GM18505 (cell line): ENCODE data around the gene SLC25A23.

Source experiments
- ATAC-seq: cut with Tn5 transposase; IDR thresholded peaks from one replicate; pipeline ENCODE4 v1.9.1; 2021; ENCODE audit not compliant: unreplicated experiment
- POLR2A ChIP-seq: IDR thresholded peaks from 4 replicates; pipeline ENCODE4 v1.6.1; 2011; ENCODE audit warnings: borderline replicate concordance; ENCODE audit not compliant: insufficient read depth, insufficient read length; ENCODE audit errors: extremely low read depth

The SLC25A23 gene

GRCh38 chr19:6491802-6492592, 32.4 kb upstream of the SLC25A23 start:
- ATAC-seq: no peak
- no peak for TF ChIP-seq POLR2A

DNA sequence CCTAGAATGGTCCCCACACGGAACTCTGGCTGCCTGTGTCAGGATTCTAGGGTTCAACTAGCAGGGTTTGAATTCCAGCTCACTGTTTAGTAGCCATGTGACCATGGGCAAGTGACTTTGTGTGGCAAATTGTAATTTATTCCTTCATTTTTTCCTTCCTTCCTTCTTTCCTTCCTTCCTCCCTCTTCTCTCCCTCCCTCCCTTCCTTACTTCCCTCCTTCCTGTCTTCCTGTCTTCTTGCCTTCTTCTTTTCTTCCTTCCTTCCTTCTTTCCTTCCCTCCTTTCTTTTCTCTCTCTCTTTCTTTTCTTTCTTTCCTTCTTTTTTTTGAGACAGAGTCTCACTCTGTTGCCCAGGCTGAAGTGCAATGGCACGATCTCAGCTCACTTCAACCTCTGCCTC, 30.5 kb upstream of the SLC25A23 start:
- ATAC-seq: no peak
- TF ChIP-seq POLR2A: no peak

DNA sequence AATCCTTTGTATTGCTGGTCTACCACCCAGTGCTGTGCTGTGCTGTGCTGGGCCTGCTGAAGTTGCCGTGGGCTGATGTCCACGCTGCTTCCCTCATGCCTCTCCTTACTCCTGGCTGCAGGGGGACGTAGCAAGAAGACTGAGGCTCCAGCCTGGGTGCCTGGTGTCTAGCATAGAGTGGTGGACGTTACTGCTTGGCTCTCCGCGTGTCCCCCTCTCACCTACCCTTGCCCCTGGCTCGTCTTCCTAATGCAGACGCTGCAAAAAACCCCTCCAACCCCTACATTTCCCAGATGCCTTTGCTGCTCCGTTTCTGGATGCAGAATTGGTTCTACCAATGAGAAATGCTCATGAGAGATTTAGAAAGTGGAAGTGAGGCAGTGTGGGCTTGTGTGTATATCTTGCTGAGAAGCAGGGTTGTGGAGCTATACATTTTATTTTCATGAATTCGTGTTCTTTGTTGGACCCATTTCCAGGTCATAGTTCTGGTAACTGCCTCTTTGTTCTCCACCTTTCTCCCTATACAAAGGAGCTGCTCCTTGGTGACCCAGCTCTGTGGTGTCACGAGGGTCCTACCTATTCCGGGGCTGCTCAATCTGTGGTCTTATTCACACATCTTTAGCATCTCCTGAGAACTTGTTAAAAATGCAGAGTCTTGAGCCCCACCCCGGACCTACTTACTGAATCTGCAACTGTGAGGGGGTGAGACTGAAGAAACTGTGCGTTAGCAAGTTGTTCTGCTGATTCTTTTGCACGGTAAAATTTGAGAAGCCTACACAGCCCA, 29.9 kb upstream of the SLC25A23 start:
- TF ChIP-seq POLR2A: peak; percentile 65
- no peak for ATAC-seq

DNA sequence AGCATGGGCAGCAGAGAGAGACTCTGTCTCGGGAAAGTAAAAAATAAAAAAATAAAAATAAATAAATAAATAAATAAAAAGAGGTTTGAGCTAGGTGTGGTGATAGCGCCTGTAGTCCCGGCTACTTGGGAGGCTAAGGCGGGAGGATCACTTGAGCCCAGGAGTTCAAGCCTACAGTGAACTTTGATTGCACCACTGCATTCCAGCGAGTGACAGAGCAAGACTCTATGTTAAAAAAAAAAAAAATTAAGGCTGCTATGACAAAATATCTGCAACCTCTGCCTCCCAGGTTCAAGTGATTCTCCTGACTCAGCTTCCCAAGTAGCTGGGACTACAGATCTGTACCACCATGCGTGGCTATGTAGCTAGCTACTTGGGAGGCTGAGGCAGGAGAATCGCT, 25.2 kb upstream of the SLC25A23 start:
- no peak for TF ChIP-seq POLR2A
- ATAC-seq: no peak

DNA sequence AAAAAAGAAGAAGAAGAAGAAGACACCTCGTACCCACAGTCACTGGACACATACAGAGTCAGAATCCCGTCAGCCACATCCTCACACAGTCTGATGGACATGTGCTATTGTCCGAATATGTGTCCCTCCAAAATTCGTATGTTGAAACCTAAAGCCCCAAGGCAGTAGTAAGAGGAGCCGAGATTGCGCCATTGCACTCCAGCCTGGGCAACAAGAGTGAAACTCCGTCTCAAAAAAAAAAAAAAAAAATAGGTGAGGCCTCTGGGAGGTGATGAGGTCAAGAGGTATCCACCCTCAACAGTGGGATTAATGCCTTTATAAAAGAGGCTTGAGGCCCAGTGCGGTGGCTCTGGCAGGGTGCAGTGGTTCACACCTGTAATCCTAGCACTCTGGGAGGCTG, 24.6 kb upstream of the SLC25A23 start:
- no peak for TF ChIP-seq POLR2A
- no peak for ATAC-seq

GRCh38 chr19:6483235-6483634, 23.6 kb upstream of the SLC25A23 start:
- ATAC-seq: no peak
- TF ChIP-seq POLR2A: no peak

DNA sequence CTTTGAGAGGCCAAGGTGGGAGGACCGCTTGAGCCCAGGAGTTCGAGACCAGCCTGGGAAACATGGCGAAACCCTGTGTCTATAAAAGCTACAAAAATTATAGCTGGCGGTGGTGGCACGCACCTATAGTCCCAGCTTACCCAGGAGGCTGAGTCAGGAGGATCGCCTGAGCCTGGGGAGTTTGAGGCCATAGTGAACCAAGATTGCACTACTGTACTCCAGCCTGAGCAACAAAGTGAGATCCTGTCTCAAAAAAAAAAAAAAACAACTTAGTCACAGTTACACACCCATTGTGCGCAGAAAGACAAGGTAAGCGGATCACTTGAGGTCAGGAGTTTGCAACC, 22.7 kb upstream of the SLC25A23 start:
- no peak for TF ChIP-seq POLR2A
- ATAC-seq: no peak

- TF ChIP-seq POLR2A: peak; percentile 87
- no peak for ATAC-seq
These were observed 22.1 kb upstream of the SLC25A23 start, which contains the start of gene DENND1C for GRCh38 chr19:6481541-6482342. Gene DENND1C (minus strand): TSS chr19:6481787. CDS start chr19:6481695, 92 bp downstream.

DNA sequence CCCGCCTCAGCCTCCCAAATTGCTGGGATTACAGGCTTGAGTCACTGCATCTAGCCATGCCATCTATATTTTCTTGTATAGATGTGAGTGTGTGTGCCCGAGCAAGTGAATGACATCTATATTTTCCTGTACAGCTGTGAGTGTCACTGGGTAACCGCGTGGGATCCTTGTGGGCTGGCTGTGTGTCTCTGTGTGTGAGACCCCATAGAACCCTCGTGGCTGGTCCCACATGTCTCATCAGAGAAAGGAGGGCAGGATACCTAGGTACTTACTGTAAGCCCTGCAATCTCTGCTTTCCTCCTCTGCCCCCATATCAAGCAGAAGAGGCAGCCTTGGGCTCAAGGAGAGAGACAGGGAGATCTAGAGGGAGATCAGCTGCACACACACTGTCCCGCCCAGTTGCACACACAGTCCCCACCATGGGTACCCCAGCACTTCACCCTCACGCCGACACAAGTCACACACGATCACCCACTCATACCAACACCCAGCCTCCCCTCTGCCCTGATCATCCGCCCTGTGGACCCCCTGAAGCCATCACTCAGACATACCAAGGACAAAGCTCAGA, 21.3 kb upstream of the SLC25A23 start:
- no peak for TF ChIP-seq POLR2A
- ATAC-seq: no peak

- ATAC-seq: no peak
- TF ChIP-seq POLR2A: no peak
These were observed 20.3 kb upstream of the SLC25A23 start for GRCh38 chr19:6479836-6480398.

DNA sequence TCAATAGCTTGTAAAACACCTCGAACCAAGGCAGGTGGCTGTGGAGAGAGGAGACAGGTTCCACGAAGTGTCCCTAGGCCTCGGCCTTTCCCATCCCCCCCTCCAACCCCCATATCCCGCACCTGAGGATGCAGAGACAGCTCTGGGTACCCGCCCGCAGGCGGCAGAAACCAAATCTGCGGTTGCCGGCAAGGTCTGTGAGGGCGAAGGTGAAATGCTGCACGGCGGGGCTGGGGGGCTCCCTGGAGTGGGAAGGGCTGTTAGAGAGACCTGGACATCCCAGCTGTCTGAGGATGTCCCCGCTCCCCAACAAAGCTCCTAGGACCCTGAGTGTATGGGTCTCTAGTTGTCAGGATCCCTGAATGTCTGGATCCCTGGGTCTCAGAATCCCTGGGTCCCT, 19.2 kb upstream of the SLC25A23 start:
- TF ChIP-seq POLR2A: no peak
- no peak for ATAC-seq

DNA sequence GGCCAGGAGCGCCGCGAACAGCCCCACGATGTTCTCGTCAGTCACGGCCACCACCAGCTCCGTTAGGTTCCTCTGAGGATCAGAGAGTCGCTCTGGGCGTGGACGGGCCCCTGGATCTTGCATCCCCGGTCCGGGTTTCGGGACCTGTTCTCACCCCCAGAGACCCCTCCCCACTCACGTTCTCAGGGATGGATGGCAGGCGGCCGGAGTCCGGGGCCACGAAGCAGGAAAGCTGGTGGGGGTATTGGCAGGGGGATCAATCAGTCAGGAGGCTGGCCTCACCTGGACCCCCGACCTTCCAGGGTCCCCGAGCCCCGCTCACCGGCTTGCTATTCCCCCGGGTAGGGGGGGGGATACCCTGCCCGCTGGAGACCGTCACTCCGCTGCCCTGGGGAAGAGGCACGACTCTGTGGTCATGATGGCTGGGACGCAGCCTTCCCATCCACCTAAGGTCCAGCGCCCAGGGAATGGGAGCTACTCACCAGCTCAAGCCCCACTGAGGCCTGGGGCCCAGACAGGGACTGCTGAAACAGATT, 17.4 kb upstream of the SLC25A23 start:
- no peak for TF ChIP-seq POLR2A

DNA sequence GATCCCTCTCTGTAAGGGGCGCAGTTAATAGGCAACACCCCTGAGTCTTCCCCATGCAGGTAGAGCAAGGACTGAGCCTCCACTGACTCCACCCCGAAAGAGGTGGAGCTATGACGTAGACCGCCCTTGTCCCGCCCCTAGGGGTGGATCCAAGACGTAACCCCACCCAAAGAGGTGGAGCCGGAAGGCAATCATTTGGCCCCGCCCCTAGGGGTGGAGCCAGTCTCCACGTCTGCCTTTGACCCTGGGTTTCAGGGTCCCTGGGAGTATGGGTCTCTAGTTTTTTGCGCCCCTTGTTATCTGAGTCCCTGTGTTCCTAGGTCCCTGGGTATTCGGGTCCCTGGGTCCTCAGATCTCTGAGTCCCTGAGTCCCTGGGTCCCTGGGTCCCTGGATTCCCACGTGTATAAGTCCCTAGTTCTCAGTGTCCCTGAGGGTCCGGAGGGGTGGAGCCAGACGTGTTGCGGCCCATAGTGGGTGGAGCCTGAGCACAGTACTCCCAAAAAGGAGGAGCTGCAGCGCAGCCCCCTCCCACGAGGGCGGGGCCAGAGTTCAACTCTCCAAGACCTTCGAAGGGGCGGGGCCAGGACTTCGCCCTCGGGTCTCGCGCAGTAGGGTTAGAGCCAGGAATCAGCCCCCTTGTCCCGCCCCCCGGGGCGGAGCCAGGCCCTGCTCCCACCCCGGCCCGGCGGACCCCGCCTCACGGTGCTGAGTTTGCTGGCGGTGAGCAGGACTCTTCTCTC, 16.7 kb upstream of the SLC25A23 start:
- no peak for TF ChIP-seq POLR2A

More for the DNA sequence above, 17.4 kb upstream of the SLC25A23 start:
- no peak for ATAC-seq

More for the DNA sequence above, 16.7 kb upstream of the SLC25A23 start:
- peak; percentile 65 for ATAC-seq
